Adrenal gland (tissue), 5 donors: ENCODE results near the gene LDB2.

Source experiments
- CTCF ChIP-seq, 6 experiments: fragments of 450-650 bp in 4 of 6; fragments of 200-600 bp in 2 of 6; sonication (generic) in 1 of 6; IDR thresholded peaks; 1 replicate in 5 of 6; 2 replicates in 1 of 6; pipeline versions ENCODE4 v1.5.1 to v1.8.0; 2016 to 2021; ENCODE audit warnings: antibody characterized with exemption in 6 of 6, mild to moderate bottlenecking in 2 of 6, moderate library complexity in 1 of 6
- POLR2A ChIP-seq, 2 donors: fragments of 450-650 bp; IDR thresholded peaks; one replicate each; pipeline ENCODE4 v1.6.1; 2017; ENCODE audit warnings: antibody characterized with exemption in 2 of 2, mild to moderate bottlenecking in 2 of 2, moderate library complexity in 1 of 2
- donor health status: DM: no; HTN: no; CAD: no.

- no peak for TF ChIP-seq CTCF (IDR thresholded peaks at IDR 0.05)
- no peak for TF ChIP-seq POLR2A (IDR thresholded peaks at IDR 0.05)
Measured at GRCh38 chr4:16852644-16853043, 45.8 kb downstream of the LDB2 start.
